HepG2 (cell line): ENCODE data around the gene FOXA1. TPM values are rescaled to one million over a fixed set of nuclear protein-coding genes. Genes with fewer than 3 reads are reported as not detected.

ENCODE experiments used
- ARID2 ChIP-seq: sonication (generic); formaldehyde crosslinking; IDR thresholded peaks from 2 replicates; pipeline ENCODE4 v1.8.1; 2022; ENCODE audit warnings: mild to moderate bottlenecking, missing genetic modification reagents, borderline replicate concordance
- ARNT ChIP-seq: fragments of 450-650 bp; IDR thresholded peaks from 2 replicates; pipeline ENCODE4 v1.6.1; 2017
- BRCA1 ChIP-seq: sonication (generic); formaldehyde crosslinking; IDR thresholded peaks from 2 replicates; pipeline ENCODE4 v1.4.0; 2020; ENCODE audit warnings: missing genetic modification reagents
- ELK4 ChIP-seq: sonication (generic); formaldehyde crosslinking; IDR thresholded peaks from 2 replicates; pipeline ENCODE4 v1.9.0; 2021; ENCODE audit warnings: missing genetic modification reagents, borderline replicate concordance
- GATA4 ChIP-seq: sonication (generic); IDR thresholded peaks from 2 replicates; pipeline ENCODE4 v1.6.1; 2016; ENCODE audit warnings: antibody characterized with exemption, low read depth, borderline replicate concordance
- MZF1 ChIP-seq: sonication (generic); formaldehyde crosslinking; IDR thresholded peaks from 2 replicates; pipeline ENCODE4 v1.8.1; 2023; ENCODE audit warnings: mild to moderate bottlenecking, missing genetic modification reagents, borderline replicate concordance
- PRDM15 ChIP-seq: sonication (generic); formaldehyde crosslinking; IDR thresholded peaks from 2 replicates; pipeline ENCODE4 v1.4.0; 2020; ENCODE audit warnings: missing genetic modification reagents
- RBM39 ChIP-seq: fragments of 200-400 bp; formaldehyde crosslinking; IDR thresholded peaks from one replicate; pipeline ENCODE4 v1.6.1; 2018; ENCODE audit warnings: antibody characterized with exemption, mild to moderate bottlenecking, low read depth, low read length; ENCODE audit not compliant: poor library complexity, severe bottlenecking
- RFXAP ChIP-seq: sonication (generic); formaldehyde crosslinking; IDR thresholded peaks from 2 replicates; pipeline ENCODE4 v1.4.0; 2020; ENCODE audit warnings: missing genetic modification reagents, borderline replicate concordance
- TARDBP ChIP-seq: sonication (generic); formaldehyde crosslinking; IDR thresholded peaks from 2 replicates; pipeline ENCODE4 v1.8.0; 2022; ENCODE audit warnings: mild to moderate bottlenecking, missing genetic modification reagents
- ZBTB37 ChIP-seq: sonication (generic); formaldehyde crosslinking; IDR thresholded peaks from 2 replicates; pipeline ENCODE4 v1.4.0; 2020; ENCODE audit warnings: mild to moderate bottlenecking, missing genetic modification reagents
- ZNF136 ChIP-seq: sonication (generic); formaldehyde crosslinking; IDR thresholded peaks from 2 replicates; pipeline ENCODE4 v1.8.1; 2022; ENCODE audit warnings: low read depth, mild to moderate bottlenecking, moderate library complexity, missing genetic modification reagents
- ZNF282 ChIP-seq: fragments of 450-650 bp; IDR thresholded peaks from 2 replicates; pipeline ENCODE4 v1.6.1; 2018; ENCODE audit not compliant: partially characterized antibody
- ZNF557 ChIP-seq: sonication (generic); formaldehyde crosslinking; IDR thresholded peaks from 2 replicates; pipeline ENCODE4 v1.4.0; 2020; ENCODE audit warnings: missing genetic modification reagents
- ZNF720 ChIP-seq: sonication (generic); formaldehyde crosslinking; IDR thresholded peaks from 2 replicates; pipeline ENCODE4 v1.4.0; 2020; ENCODE audit warnings: missing genetic modification reagents
- ZZZ3 ChIP-seq: sonication (generic); formaldehyde crosslinking; IDR thresholded peaks from 2 replicates; pipeline ENCODE4 v1.4.0; 2020; ENCODE audit warnings: missing genetic modification reagents, mild to moderate bottlenecking, borderline replicate concordance
- polyA plus RNA-seq, 8 experiments: library from polyadenylated mRNA; depleted of rRNA in 3 of 8; stranded (reverse) in 7 of 8; unstranded in 1 of 8; fragments of >200 nt; fragmentation: Illumina TruSeq in 4 of 8; extraction: Trizol in 4 of 8; gene quantifications; 2 replicates each; pipeline versions ENCODE4 v1.2.1 to v1.2.3, GENCODE V29; 2011 to 2016; ENCODE audit warnings: low read depth in 4 of 8, missing spikeins in 1 of 8, mixed read lengths in 1 of 8; ENCODE audit not compliant: insufficient read depth in 1 of 8
- total RNA-seq, 5 experiments: library from RNA; depleted of rRNA; stranded (reverse); fragments of >200 nt; fragmentation: Illumina TruSeq; extraction: Trizol; gene quantifications; 2 replicates each; pipeline ENCODE4 v1.2.3, GENCODE V29; 2016; ENCODE audit warnings: low read depth in 1 of 5
- TF ChIP-seq, protein P1 (sequence below): IDR thresholded peaks from 2 replicates; pipeline ENCODE4 v1.6.1; 2016; ENCODE audit warnings: missing biosample characterization, missing genetic modification reagents, low read depth

FOXA1 gene
- total and polyA plus RNA-seq, 2 of the 13 experiments (the other 11 are each of a cell fraction or from before 2014, with no cell fraction given), result 43.4 to 58.6 TPM

DNA sequence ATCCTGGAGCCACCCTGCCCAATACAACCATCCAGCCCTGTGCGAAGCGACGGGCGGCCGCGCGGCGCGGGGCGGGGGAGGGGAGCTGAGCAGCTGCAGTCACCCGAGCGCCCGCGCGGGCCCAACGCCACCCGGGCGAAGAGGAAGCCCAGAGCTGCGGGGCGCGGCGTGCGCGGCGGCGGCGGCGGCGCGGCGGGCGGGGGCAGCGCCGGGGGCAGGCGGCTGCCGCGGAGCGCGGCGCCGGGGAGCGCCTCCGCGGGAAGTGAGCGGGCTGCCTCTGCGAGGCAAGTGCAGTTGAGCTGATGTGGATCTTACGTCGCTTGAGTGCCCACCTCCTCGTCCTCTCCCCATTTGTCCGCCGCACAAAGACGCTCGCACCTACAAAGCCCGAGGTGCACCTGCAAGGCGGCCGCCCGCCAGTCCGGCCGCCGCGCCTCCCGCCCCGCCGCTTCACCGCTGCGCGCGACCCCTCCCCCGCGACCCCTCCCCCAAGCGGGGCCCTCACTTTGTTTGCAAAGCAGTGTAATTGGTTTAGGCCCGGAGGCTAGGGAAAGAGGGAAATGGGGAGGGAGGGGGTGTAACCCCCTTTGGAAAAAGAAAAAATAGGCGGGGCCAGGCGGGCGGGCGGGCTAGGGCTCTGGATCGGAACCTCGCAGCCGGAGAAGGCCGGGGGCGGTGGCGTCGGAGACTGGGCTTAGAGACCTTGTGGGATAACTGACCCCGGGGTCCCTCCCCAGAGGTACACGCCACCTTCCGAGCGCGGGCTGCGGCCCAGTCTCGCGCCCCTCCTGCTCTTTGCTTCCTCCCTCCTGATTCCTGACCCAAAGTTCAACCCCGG lies at the start of gene FOXA1, which contains the start of gene TTC6 (continued):
- TF ChIP-seq PRDM15 (CRISPR knock-in tag) (0 out of 2 replicates have a peak, but pooled peaks have one; percentile 29), TARDBP (CRISPR knock-in tag) (peak; percentile 81; the same call in 1 of the 2 replicates), MZF1 (CRISPR knock-in tag) (no peak), ZZZ3 (CRISPR knock-in tag) (no peak), RBM39 (no peak), ELK4 (CRISPR knock-in tag) (no peak), ARNT (no peak), ARID2 (CRISPR knock-in tag) (no peak; the same call in 1 of the 2 replicates), ZNF557 (CRISPR knock-in tag) (no peak; the same call in none of the 2 replicates), RFXAP (CRISPR knock-in tag) (no peak), ZNF720 (CRISPR knock-in tag) (no peak), BRCA1 (no peak), GATA4 (no peak; the same call in 1 of the 2 replicates), ZNF282 (no peak), ZNF136 (no peak), ZBTB37 (CRISPR knock-in tag) (peak; percentile 59; the same call in 1 of the 2 replicates)
- TF ChIP-seq, protein P1, sequence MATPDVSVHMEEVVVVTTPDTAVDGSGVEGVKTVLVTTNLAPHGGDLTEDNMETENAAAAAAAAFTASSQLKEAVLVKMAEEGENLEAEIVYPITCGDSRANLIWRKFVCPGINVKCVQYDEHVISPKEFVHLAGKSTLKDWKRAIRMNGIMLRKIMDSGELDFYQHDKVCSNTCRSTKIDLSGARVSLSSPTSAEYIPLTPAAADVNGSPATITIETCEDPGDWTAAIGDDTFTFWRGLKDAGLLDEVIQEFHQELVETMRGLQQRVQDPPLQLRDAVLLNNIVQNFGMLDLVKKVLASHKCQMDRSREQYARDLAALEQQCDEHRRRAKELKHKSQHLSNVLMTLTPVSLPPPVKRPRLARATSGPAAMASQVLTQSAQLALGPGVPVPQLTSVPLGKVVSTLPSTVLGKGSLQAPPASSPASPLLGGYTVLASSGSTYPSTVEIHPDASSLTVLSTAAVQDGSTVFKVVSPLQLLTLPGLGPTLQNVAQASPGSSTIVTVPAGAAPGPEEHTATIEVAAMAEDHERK (CRISPR knock-in tag), result no peak
